GM21576 (cell line): ENCODE data around the gene SLC34A2.

Experiments used
- ATAC-seq: cut with Tn5 transposase; IDR thresholded peaks from one replicate; pipeline ENCODE4 v1.9.1; 2021; ENCODE audit warnings: mild to moderate bottlenecking, moderate library complexity; ENCODE audit not compliant: unreplicated experiment

The SLC34A2 gene

GRCh38 chr4:25713812-25714211 lies 58.2 kb downstream of the SLC34A2 start:
- no peak for ATAC-seq

GRCh38 chr4:25722964-25723363 lies 67.3 kb downstream of the SLC34A2 start:
- ATAC-seq = no peak

GRCh38 chr4:25723409-25723808 lies 67.8 kb downstream of the SLC34A2 start:
- no peak for ATAC-seq

- no peak for ATAC-seq
Observed at GRCh38 chr4:25725870-25726269, 70.2 kb downstream of the SLC34A2 start.

- no peak for ATAC-seq
Observed at GRCh38 chr4:25727711-25728493, 72.3 kb downstream of the SLC34A2 start.
